Heart right ventricle (tissue), 16 donors: ENCODE data around the gene ADNP. TPM values are rescaled to one million over a fixed set of nuclear protein-coding genes. Genes with fewer than 3 reads are reported as not detected.

Source experiments
- ATAC-seq, 8 donors: fragments of 200-7000 bp; cut with Tn5 transposase; one replicate each; pipeline ENCODE4 v1.9.1; 2020; ENCODE audit warnings: mild to moderate bottlenecking in 8 of 8, moderate library complexity in 8 of 8, moderate number of reproducible peaks in 1 of 8
- DNase-seq, 2 donors: peaks; one replicate each; pipeline ENCODE4 v3.0.0-alpha.2; 2020
- H3K27ac ChIP-seq, 10 donors: fragments of 200-600 bp; sonication (generic) in 2 of 10; one replicate each; pipeline versions ENCODE4 v1.5.0 to v1.8.0; 2020 to 2022; ENCODE audit warnings: mild to moderate bottlenecking in 3 of 10
- H3K27me3 ChIP-seq, 7 donors: fragments of 200-600 bp; one replicate each; pipeline ENCODE4 v1.8.0; 2021 to 2022; ENCODE audit warnings: mild to moderate bottlenecking in 2 of 7
- H3K36me3 ChIP-seq, 9 donors: fragments of 200-600 bp; sonication (generic) in 1 of 9; one replicate each; pipeline versions ENCODE4 v1.5.0 to v1.8.0; 2020 to 2022; ENCODE audit warnings: mild to moderate bottlenecking in 2 of 9
- H3K4me1 ChIP-seq, 9 donors: fragments of 200-600 bp; sonication (generic) in 1 of 9; one replicate each; pipeline versions ENCODE4 v1.5.0 to v1.8.0; 2020 to 2022; ENCODE audit warnings: mild to moderate bottlenecking in 4 of 9
- H3K4me3 ChIP-seq, 10 donors: fragments of 200-600 bp; sonication (generic) in 2 of 10; one replicate each; pipeline versions ENCODE4 v1.5.0 to v1.8.0; 2020 to 2022; ENCODE audit warnings: mild to moderate bottlenecking in 7 of 10, moderate library complexity in 2 of 10
- H3K9me3 ChIP-seq, 11 donors: fragments of 200-600 bp in 10 of 11; sonication (generic) in 2 of 11; one replicate each; pipeline versions ENCODE4 v1.5.0 to v1.8.0; 2013 to 2022; ENCODE audit warnings: mild to moderate bottlenecking in 2 of 11, control low read depth in 1 of 11, moderate library complexity in 1 of 11
- CTCF ChIP-seq, 9 donors: fragments of 200-600 bp; sonication (generic) in 2 of 9; IDR thresholded peaks; one replicate each; pipeline versions ENCODE4 v1.5.0 to v1.8.0; 2021 to 2022; ENCODE audit warnings: antibody characterized with exemption in 9 of 9, mild to moderate bottlenecking in 5 of 9, moderate library complexity in 1 of 9
- WGBS, 2 donors: extraction: QIAGEN DNeasy Blood & Tissue Kit; methylation state at CpG; one replicate each; pipeline ENCODE4 v1.1.7; 2013; ENCODE audit warnings: inconsistent platforms in 1 of 2; 5-methylcytosine and 5-hydroxymethylcytosine counted together
- intact Hi-C, 10 donors: fragments of 100-400 bp; cut with DNase I; formaldehyde crosslinking; loops; one replicate each; pipeline versions ENCODE4 v1.11.1 to v1.14.2; 2022
- polyA plus RNA-seq, 2 donors: library from polyadenylated mRNA; stranded (reverse); fragments of 200-250 nt; gene quantifications; one replicate each; pipeline ENCODE4 v1.2.3, GENCODE V29; 2013
- total RNA-seq, 10 donors: library from RNA; stranded (reverse); fragmentation: NEBNext Ultra II Directional in 3 of 10; extraction: Animal tissue kit (Norgen Biotek cat#: 25700) in 3 of 10; gene quantifications; one replicate each; pipeline versions ENCODE4 v1.2.1 to v1.2.4, GENCODE V29; 2021 to 2023
- donor health status: Arrhythmogenic right ventricular cardiomyopathy.
- donor health status: ischemic (EF 13 %, LVEDD 7.1; RV severe dilation, severe dysfunction).
- donor health status: healthy with polysubstance abuse.
- donor health status: DM: no; HTN: yes; CAD: no.
- donor health status: DM: no; HTN: no; CAD: no.
- donor health status: ischemic (EF 25% LVEDD 6.9; RV normal size, moderate dysfunction).
- donor health status: ischemic (EF 25% LVEDD 5.7; RV mildly dilated, moderate dysfunction).
- donor health status: healthy.
- donor health status: DM: yes; HTN: yes; CAD: no.
- donor health status: Ischemic cardiomyopathy.
- donor health status: ischemic (EF 35%, LVEDD 5.7; RV mildly dilated, moderate dysfunction).
- donor health status: nonischemic (EF 11% LVEDD 7.7; RV severe dilation, severe dysfunction).
- donor health status: DM: yes; HTN: yes; CAD: no.
- donor health status: PGD.
- donor health status: ischemic (EF 29% LVEDD 5.4; RV normal size, mild dysfunction).
- donor health status: nonischemic (EF 23%, LVEDD 6.1; RV moderate dilation, normal function).

Gene ADNP
- total and polyA plus RNA-seq, 12 donors: 14.6 to 46.1 (median 37.9) TPM

DNA sequence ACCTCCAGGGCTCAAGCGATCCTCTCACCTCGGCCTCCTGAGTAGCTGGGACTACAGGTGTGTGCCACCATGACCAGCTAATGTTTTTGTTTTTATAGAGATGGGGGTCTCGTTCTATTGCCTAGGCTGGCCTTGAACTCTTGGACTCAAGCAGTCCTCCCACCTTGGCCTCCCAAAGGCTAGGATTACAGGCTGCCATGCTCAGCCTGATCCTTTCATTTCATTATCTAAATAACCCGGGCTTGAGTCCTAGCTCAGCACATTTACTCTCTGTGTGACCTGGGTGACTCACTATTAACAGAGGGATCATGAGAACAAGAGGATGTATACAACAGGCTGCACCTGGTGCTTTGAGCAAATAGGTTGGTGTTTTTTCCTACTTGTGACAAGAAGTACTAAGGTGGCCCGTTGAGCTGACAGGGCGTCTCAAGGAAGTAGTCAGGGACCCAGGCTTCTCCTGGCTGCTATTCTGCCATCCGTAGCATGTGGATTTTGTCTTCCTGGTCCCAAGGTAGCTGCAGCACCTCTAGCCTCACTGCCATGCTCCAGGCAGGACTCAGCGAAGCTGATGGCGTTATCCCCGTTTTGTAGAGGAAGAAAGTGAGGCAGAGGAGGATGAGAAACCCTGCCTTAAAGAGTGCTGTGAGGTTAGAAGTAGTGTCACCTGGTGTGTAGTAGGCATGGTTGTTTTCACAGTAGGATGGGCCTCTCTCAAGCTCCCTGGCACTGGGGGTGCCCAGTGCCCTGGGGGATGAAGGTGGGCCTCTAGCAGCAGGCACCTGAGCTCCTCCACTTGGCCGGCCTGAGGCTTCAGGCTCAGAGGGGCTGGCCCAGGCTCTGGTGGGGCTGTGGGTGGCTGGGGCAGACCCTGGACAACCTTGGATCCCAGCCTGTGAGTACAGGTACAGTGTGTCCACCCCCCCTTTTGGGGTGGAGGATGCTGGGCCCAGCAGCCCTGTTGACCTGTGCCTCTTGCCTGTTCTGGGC lies 62.4 kb downstream of the ADNP start:
- ATAC-seq (no peak), DNase-seq (no peak)
- Histone ChIP-seq H3K4me1 (no peaks in the 10 kb centered on the region), H3K9me3 (no peaks in the 10 kb centered on the region), H3K27me3 (no peaks in the 10 kb centered on the region), H3K36me3 (no peaks in the 10 kb centered on the region), H3K4me3 (no peak overlapping the region), H3K27ac (no peak overlapping the region)
- intact Hi-C loops: no loop called here
- no peak for TF ChIP-seq CTCF (IDR thresholded peaks at IDR 0.05)
- 90 to 93% methylated on average over 11 of the region's 11 CpGs for WGBS, 2 donors

DNA sequence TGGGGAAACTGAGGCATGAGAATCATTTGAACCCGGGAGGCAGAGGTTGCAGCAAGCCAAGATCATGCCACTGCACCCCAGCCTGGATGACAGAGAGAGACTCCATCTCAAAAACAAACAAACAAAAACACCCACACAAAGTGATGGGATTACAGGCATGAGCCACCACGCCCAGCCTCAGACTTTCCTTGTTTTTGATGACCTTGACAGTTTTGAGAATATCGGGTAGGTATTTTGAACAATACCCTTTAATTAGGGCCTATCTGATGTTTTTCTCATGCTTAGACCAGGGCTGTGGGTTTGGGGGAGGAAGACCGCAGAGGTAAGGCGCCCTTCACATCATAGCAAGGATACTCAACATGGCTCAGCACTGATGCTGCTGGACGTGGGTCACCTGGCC lies 63.4 kb downstream of the ADNP start:
- H3K4me3 ChIP-seq: no peak overlapping the region
- no peak overlapping the region for H3K27ac ChIP-seq
- intact Hi-C loops: no loop called here
- 90 to 94% methylated on average over 6 of the region's 6 CpGs for WGBS, 2 donors
- H3K36me3 ChIP-seq: no peaks in the 10 kb centered on the region
- DNase-seq (no peak), ATAC-seq (no peak)
- H3K4me1 ChIP-seq: no peaks in the 10 kb centered on the region
- H3K27me3 ChIP-seq: no peaks in the 10 kb centered on the region
- no peak for TF ChIP-seq CTCF (IDR thresholded peaks at IDR 0.05)
- no peaks in the 10 kb centered on the region for H3K9me3 ChIP-seq

GRCh38 chr20:50866831-50867230 lies 64.4 kb downstream of the ADNP start:
- no peaks in the 10 kb centered on the region for H3K27me3 ChIP-seq
- H3K27ac ChIP-seq: no peak overlapping the region
- no peaks in the 10 kb centered on the region for H3K36me3 ChIP-seq
- H3K4me1 ChIP-seq: no peaks in the 10 kb centered on the region
- DNase-seq (no peak), ATAC-seq (no peak)
- H3K9me3 ChIP-seq: no peaks in the 10 kb centered on the region
- WGBS, 2 donors: 93 to 94% methylated on average over 9 of the region's 9 CpGs
- TF ChIP-seq CTCF (IDR thresholded peaks at IDR 0.05): no peak
- H3K4me3 ChIP-seq: no peak overlapping the region
- intact Hi-C loops: no loop called here

DNA sequence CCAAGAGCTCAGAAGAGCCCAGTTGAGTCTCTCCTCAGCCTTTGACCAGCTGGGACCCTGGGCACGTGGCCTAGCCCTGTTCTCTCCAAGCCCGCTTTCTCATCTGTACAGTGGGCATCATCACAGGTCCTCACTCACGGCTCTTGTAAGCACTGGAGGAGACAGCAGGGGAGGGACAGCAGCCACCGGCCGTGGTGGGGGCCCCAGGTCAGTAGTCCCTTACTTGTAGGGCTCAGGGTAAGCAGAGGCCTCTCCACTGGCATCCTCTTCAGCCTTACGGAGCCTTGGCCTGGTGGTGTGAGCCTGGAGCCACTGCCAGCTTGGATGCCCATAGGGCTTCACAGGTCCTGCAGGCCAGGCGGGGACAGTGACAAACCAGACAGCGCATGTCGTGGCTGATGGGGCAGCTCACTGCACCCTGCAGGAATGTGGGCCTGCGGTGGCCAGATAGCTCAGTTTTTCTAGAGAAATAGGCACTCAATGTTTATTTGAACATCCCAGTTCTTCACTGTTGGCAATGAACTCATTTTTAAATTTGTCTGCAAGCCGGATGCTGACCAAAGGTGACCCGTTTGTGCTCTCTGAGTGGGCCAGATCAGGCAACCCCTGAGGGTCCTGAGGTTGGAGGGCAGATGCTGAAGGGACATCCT lies 65.1 kb downstream of the ADNP start:
- ATAC-seq (no peak), DNase-seq (no peak)
- Histone ChIP-seq H3K27me3 (no peaks in the 10 kb centered on the region), H3K27ac (no peak overlapping the region), H3K4me3 (no peak overlapping the region), H3K36me3 (no peaks in the 10 kb centered on the region), H3K4me1 (no peaks in the 10 kb centered on the region), H3K9me3 (no peaks in the 10 kb centered on the region)
- TF ChIP-seq CTCF (IDR thresholded peaks at IDR 0.05): no peak
- 87 to 90% methylated on average over 12 of the region's 12 CpGs for WGBS, 2 donors
- intact Hi-C loops: no loop called here
